Myocyte (in vitro differentiated cells): Measurements from ENCODE around the gene KLF6. TPM values are rescaled to one million over a fixed set of nuclear protein-coding genes. Genes with fewer than 3 reads are reported as not detected.
A peak's percentile ranks its signal among the peaks of the same experiment; 100 is the strongest.

Experiments used
- DNase-seq: peaks from one replicate; pipeline ENCODE4 v3.0.0-alpha.2; 2012; ENCODE audit warnings: low read depth
- polyA plus RNA-seq: library from polyadenylated mRNA; unstranded; fragments of >200 nt; gene quantifications from one replicate; pipeline ENCODE4 v1.2.1, GENCODE V29; 2012; ENCODE audit warnings: missing spikeins
- total RNA-seq: library from RNA; depleted of rRNA; stranded (reverse); fragments of >200 nt; gene quantifications from 2 replicates; pipeline ENCODE4 v1.2.3, GENCODE V29; 2014

KLF6 gene
- 14.6 and 14.9 TPM in 2 replicates for total RNA-seq
- 39.6 TPM for polyA plus RNA-seq

- peak; percentile 45 for DNase-seq
Observed at GRCh38 chr10:3784510-3785250, at the start of gene KLF6. Gene KLF6 (minus strand): TSS chr10:3785209. CDS start chr10:3785014, 195 bp downstream.

DNA sequence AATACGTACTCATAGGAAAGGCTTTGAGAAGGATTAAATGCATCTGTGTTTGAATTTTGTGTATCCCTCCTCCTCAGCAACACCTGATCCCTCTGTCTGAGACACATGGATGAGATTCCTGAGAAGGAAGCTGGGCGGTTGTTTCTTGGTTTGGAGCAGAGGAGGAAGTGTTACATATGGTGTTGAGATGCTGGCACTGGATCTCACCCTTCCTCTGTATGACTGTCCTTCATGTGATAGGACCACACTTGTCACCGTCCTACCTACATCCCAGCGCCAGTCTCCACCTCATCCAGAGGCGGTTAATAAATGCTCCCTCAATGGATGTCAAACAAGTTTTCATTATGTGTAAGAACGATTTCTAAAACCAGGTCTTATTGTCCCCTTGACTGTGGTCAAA lies 49.4 kb upstream of the KLF6 start:
- no peak for DNase-seq

DNA sequence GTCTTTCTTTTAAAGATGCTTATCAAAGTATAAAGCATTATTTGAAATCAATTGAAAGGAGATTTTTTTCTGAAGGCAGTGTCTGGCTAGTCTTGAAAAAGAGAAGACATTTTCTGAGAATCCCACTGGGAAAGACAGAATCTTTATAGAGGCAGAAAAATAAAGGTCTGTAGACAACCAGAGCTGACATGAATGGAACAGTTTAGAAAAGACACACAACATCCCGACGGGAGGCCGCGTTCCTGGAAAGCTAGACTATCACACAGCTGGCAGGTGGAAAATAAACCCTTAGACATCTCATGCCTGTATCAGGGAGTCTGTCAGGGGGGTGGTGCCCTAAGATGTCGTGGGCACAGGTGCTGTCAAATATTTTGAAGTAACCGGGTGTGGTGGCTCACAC lies 48.0 kb upstream of the KLF6 start:
- DNase-seq, result no peak

- DNase-seq, result no peak
Observed at GRCh38 chr10:3832022-3832786, 47.2 kb upstream of the KLF6 start.

GRCh38 chr10:3831608-3832007 lies 46.6 kb upstream of the KLF6 start:
- DNase-seq, result no peak

DNA sequence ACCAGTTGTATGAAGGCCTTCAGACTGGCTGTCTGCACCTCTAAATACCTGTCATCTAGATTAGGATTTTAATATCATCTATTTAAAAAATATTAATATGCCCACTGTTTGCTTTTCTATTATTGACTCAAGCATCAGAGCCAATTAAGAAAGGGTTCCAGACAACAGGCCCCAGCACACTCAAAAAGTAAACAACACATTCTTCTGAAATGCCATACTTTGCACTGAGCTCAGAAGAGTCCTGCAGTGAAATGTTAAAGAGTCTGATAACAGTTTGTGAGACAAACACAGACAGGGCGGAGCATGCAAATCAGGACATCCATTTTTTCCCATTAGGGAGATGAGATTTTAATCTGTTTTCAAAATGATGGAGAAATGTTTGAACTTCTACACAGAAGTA lies 45.9 kb upstream of the KLF6 start:
- DNase-seq, result no peak

DNA sequence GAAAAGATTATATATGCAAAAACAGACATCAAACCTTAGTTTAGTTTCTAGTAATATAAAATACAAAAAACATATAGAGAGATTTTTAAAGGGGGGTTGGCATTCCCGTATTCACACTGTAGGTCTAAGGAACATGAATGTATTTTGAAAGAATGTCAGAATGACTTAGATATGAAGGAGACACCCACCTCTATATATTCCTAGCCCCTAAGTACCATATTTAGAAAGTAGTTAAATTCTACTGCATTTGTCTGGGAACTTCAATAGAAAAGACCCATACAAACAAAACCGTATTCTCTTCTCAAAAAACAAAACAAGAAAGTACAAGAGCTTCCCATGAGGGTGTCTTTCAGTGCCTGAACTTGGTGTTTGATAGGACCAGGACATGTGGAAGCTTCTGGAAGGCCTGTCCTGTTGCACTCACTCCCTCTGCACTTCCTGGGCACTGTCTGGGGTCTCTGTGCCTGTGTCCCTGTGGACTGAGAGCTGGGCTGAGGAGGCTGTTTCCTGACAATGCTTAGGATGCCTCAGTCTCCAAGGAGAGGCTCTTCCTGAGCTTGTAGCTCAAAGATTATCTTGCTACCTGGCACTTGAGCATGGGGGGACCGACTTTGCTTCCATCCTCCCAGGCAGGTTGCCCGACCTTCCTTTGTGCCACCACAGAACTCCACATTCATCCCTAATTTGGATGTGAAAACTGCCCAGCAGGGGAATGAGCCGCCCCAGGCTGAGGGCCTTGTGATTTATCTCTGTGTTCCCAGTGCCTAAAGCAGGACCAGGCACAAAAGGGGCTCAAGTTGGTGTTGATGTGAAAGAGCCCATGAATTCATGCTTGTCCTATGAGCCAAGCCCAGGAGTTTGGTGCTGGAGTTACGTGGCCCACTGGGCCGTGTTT lies 44.4 kb upstream of the KLF6 start:
- no peak for DNase-seq

GRCh38 chr10:3828404-3829155 lies 43.6 kb upstream of the KLF6 start:
- DNase-seq, result peak; percentile 68

GRCh38 chr10:3827768-3828403 lies 42.9 kb upstream of the KLF6 start:
- DNase-seq, result no peak

DNA sequence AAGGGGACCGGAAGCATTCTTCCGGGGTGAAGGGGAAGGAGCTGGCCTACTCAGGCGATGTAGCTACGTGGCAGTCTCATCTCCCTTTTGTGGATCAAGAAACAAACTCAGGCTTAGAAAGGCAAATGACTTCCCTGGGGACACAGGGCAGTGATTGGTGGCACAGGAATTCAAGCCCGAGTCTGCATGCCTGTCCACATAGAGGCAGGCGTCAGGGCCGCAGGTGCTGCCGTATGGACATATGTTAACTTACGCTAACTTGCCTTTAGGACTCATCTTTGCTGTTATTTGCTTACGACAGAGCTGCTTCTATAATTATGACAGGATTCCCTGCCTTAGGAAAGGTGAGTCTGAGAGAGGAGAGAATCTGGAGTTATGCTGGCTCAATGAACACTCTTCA lies 42.3 kb upstream of the KLF6 start:
- no peak for DNase-seq

DNA sequence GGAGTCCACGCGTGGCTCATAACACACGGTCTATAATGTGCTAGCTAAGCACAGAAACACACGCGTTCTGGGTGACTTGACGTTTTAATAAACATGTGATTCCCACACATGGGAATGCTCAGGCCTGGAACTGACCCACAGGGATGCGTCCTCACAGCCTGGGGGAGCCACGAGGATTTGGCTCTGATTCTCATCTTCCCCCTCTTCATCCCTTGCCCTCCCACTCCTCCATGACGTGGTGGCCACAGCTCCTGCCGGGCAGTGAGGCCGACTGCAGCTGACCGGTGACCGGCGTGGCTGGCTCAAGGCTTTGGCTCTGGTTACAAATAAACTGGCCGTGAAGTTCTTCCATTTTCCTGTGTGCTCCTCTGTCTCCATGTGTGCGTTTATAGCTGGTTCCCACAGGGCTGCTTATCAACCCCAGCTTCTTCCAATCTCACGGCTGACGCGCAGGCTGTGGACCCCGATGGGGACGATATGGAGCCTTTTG lies 40.9 kb upstream of the KLF6 start:
- DNase-seq, result peak; percentile 95

DNA sequence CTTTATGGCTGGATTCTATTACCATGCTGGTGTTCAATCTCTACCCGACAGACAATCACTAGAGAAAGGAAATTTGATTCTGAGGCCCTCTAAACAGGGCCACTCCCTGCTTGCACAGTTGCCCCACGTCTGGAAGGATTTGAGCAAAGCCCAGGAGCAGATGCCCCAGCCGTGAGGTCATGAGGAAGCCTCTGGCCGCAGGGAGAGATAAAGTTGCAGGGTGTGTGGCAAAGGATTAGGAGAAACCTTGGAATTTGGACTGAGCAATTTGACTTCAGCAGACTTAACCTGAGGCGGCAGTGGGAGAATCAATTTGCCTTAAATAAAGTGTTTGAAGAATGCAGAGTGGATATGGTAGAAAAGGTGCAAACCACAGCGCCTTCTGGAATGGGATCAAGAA lies 40.2 kb upstream of the KLF6 start:
- DNase-seq, result peak; percentile 99

- no peak for DNase-seq
Observed at GRCh38 chr10:3822541-3823330, 37.7 kb upstream of the KLF6 start.

DNA sequence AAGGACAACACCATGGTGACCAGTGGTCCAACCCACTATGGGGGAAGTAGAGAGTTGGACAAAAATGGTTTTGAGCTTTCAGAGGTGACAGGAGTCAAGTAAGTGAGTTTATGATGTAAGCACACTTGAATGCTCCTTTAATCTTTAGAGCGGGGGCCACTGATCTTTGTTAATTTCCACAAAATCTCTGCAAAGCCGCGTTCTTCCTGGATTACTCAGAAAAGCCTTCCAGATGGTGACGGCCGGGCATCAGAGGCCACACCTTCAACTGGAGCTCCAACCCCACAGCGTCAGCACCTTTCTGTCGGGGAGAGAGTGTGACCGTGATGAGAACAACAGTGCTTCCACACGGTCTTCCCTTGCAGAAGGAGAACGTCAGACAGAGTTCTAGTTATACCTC lies 35.2 kb upstream of the KLF6 start:
- peak; percentile 49 for DNase-seq

DNA sequence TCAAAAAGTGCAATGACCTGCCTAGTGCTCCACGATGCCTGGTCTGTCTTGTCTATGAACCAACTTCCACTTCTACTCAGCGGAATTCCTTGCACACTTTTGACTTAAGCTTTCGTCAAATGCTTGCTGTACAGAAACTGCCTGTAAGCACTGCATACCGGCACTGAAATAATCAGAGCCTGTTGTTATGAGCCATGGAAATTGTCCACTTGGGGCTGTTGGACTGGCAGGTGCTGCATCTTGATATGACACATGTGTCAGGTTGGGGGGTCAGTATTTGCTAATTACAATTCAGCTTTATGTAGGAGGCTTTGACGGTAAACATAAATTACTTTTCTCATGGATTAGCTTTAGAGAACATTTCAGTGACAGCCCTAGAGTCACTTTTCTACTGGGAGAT lies 32.0 kb upstream of the KLF6 start:
- DNase-seq, result no peak

DNA sequence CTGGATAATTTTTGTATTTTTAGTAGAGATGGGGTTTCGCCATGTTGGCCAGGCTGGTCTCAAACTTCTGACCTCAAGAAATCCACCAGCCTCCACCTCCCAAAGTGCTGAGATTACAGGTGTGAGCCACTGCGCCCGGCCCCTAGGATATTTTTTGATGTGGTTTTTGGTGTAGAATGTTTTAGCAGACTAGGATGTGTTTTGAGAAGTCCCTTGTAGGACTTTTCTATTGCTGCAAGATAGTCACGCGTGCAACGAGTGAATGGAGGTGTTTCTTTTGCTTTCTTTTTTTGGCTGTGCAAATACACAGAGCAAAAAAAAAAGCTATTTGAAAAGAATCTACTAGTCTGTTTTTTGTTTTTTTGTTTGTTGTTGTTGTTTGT lies 29.8 kb upstream of the KLF6 start:
- DNase-seq, result no peak

GRCh38 chr10:3813986-3814837 lies 29.2 kb upstream of the KLF6 start:
- DNase-seq, result peak; percentile 81

DNA sequence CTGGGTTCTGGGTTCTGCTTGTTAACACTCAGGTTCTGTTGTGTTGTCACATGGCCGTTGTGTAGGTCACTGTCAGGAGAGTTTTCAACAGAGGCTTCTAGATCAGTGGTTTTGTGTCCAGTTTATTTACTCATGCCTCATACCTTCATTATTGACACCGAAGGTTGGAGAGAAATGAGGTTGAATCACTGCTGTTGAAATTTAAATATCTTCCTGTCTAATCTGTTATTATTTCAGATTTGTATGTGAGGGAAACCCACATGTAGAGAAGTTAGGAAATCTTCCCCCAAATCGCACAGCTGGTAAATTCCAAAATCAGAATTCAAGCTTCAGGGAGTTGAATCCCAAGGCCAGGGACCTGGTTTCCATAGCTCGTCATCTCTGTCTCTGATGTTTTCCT lies 28.3 kb upstream of the KLF6 start:
- no peak for DNase-seq

GRCh38 chr10:3812141-3812540 lies 27.1 kb upstream of the KLF6 start:
- no peak for DNase-seq
